ENCODE results near the gene ENOX1.

DNA sequence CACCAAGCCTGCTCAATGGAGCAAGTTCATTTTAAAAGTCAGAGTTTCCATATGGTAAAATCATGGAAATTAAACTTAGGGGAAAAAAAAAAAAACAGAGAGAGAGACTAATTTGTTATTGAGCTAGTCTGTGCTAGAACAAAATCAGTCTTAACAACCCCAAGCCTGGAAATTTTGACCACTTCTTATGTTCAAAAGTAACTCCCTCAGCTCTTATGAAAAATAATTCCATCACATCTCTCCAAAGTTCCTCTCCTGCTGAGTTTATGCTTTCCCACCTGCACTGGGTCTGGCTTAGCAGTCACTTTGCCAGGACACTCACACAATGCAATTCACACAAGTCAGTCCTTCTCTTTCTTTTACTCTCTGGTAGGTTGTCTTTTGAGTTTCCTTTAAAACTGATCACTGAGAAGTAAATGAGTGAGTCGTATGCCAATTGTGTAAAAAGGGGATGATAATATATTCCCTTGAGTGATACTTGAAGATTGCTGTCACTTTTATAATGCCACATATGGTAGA is 92.6 kb downstream of the ENOX1 start:
- no peak for TF ChIP-seq EZH2 (conservative IDR thresholded peaks at IDR 0.05; ENCODE audit: low read depth, low read length)
- TF ChIP-seq, protein P1, sequence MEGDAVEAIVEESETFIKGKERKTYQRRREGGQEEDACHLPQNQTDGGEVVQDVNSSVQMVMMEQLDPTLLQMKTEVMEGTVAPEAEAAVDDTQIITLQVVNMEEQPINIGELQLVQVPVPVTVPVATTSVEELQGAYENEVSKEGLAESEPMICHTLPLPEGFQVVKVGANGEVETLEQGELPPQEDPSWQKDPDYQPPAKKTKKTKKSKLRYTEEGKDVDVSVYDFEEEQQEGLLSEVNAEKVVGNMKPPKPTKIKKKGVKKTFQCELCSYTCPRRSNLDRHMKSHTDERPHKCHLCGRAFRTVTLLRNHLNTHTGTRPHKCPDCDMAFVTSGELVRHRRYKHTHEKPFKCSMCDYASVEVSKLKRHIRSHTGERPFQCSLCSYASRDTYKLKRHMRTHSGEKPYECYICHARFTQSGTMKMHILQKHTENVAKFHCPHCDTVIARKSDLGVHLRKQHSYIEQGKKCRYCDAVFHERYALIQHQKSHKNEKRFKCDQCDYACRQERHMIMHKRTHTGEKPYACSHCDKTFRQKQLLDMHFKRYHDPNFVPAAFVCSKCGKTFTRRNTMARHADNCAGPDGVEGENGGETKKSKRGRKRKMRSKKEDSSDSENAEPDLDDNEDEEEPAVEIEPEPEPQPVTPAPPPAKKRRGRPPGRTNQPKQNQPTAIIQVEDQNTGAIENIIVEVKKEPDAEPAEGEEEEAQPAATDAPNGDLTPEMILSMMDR (CRISPR knock-in tag; IDR thresholded peaks at IDR 0.05): no peak
- no peak for TF ChIP-seq ZNF747 (CRISPR knock-in tag; IDR thresholded peaks at IDR 0.05; ENCODE audit: borderline replicate concordance)
- TF ChIP-seq ZNF446 (CRISPR knock-in tag; IDR thresholded peaks at IDR 0.05): no peak
- no peak for TF ChIP-seq CHD2 (IDR thresholded peaks at IDR 0.05; ENCODE audit: low read depth, low read length)
- TF ChIP-seq IRF1 (CRISPR knock-in tag; IDR thresholded peaks at IDR 0.05; ENCODE audit: low read depth): no peak
- no peak for TF ChIP-seq HNF4G (IDR thresholded peaks at IDR 0.05; ENCODE audit: borderline replicate concordance, low read depth, low read length)
- no peak for TF ChIP-seq HNF4G (CRISPR knock-in tag; IDR thresholded peaks at IDR 0.05; ENCODE audit: borderline replicate concordance, low read depth)

Measured in HepG2 (cell line).